H1 (cell line): Measurements from ENCODE around the gene CCDC110. TPM values are rescaled to one million over a fixed set of nuclear protein-coding genes. Genes with fewer than 3 reads are reported as not detected.

Experiments used
- CTBP2 ChIP-seq: IDR thresholded peaks from 2 replicates; pipeline ENCODE4 v1.7.0; 2011; ENCODE audit warnings: borderline replicate concordance, mild to moderate bottlenecking, moderate library complexity, mixed read lengths, low read length; ENCODE audit not compliant: insufficient read depth, insufficient read length
- CTCF ChIP-seq, 3 experiments: IDR thresholded peaks; 1 replicate in 2 of 3; 2 replicates in 1 of 3; pipeline versions ENCODE4 v1.5.1 to v1.6.1; 2011; ENCODE audit warnings: low read length in 3 of 3, mild to moderate bottlenecking in 3 of 3, inconsistent platforms in 2 of 3, low read depth in 1 of 3, moderate library complexity in 1 of 3; ENCODE audit not compliant: insufficient read depth in 1 of 3; ENCODE audit errors: control extremely low read depth in 1 of 3
- POLR2AphosphoS5 ChIP-seq: IDR thresholded peaks from 2 replicates; pipeline ENCODE4 v1.6.1; 2011; ENCODE audit warnings: low read depth, low read length
- USF2 ChIP-seq: IDR thresholded peaks from 2 replicates; pipeline ENCODE4 v1.6.1; 2011; ENCODE audit warnings: low read length, improper control_type of control experiment
- polyA plus RNA-seq, 7 experiments: library from polyadenylated mRNA; depleted of rRNA in 3 of 7; stranded (reverse) in 5 of 7; unstranded in 2 of 7; fragments of >200 nt in 5 of 7; fragments of 200-250 nt in 2 of 7; gene quantifications; 1 replicate in 5 of 7; 2 replicates in 1 of 7; 4 replicates in 1 of 7; pipeline versions ENCODE4 v1.2.1 to v1.2.3, GENCODE V29; 2011 to 2013; ENCODE audit warnings: missing spikeins in 2 of 7, mixed read lengths in 2 of 7
- total RNA-seq: library from RNA; stranded (reverse); fragmentation: NEBNext Ultra II Directional; extraction: Animal tissue kit (Norgen Biotek cat#: 25700); gene quantifications from 2 replicates; pipeline ENCODE4 v1.2.1, GENCODE V29; 2021

The CCDC110 gene
- total and polyA plus RNA-seq, 2 of the 8 experiments (the other 6 are each of a cell fraction or from before 2014, with no cell fraction given): 0.33 to 3.1 TPM

GRCh38 chr4:185416955-185417354 is 54.6 kb downstream of the CCDC110 start (continued):
- TF ChIP-seq USF2 (no peak), CTCF (IDR thresholded peaks at IDR 0.05; ENCODE audit: control extremely low read depth in 1 of 3, insufficient read depth in 1 of 3, low read depth in 1 of 3, low read length in 3 of 3) (no peak), POLR2AphosphoS5 (no peak), CTBP2 (no peak)
- TF ChIP-seq, all 59 proteins: peak for 0
